Measurements from ENCODE around the gene FAM117B.

DNA sequence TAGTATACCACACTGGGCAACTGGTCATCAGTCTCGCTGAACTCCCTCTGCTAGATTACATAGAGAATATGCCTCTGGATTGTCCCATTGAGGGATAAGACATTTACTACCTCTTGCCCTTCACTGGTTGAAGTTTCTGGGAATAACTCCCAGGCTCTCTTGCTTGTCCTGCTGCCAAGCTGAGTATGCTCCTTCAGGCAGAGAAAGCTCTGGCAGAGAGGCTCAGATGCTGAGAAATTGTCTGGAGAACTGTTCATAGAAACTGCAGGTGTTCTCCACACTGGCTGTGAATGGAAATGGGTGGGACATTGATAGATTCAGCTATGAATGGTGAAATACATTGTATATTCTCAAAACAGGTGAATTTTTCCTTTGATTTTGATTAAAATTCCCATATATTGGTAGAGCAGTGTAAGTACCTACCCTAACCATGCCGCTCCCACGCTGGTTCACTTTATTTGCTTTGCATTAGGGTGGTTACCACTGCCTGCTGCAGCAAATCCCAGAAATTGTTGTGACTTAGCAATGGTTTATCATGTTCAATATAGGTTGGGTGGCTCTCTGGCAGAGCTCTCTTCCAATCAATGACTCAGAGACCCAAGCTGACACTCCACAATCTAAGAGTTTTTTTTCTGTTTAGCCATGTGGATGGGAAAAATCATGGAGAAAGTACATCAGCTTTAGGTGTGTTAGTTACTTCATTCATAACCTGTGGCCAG, 36.7 kb downstream of the FAM117B start:
- TF ChIP-seq RAD21 (conservative IDR thresholded peaks at IDR 0.05 in 1 of 2, IDR thresholded peaks at IDR 0.05 in 1 of 2) (no peak), CHD4 (IDR thresholded peaks at IDR 0.05; ENCODE audit: borderline replicate concordance) (no peak), EP300 (IDR thresholded peaks at IDR 0.05) (no peak), TP53 (CRISPR knock-in tag; IDR thresholded peaks at IDR 0.05) (no peak), MAFK (IDR thresholded peaks at IDR 0.05; ENCODE audit: partially characterized antibody) (no peak)
- TF ChIP-seq, protein P1, sequence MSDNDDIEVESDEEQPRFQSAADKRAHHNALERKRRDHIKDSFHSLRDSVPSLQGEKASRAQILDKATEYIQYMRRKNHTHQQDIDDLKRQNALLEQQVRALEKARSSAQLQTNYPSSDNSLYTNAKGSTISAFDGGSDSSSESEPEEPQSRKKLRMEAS (IDR thresholded peaks at IDR 0.05), result no peak
